ENCODE data around the gene CXCL12. TPM values are rescaled to one million over a fixed set of nuclear protein-coding genes. Genes with fewer than 3 reads are reported as not detected.

Gene CXCL12
- under 1 TPM in 3 of 5 donors, not detected in 2; 0.53 to 0.63 (median 0.58) TPM for total RNA-seq
- 0.20 TPM for total RNA-seq (2013)
- total RNA-seq, result 0 to 0.11 (median 0) reads per million in 29 experiments

- ChIA-PET CTCF (interaction anchor here in 1 of 2 donors (0.7 to 2.2 kb wide), 2 partner anchors 715 to 1270 kb away, joined by 3 to 7 read pairs; no protein-coding TSS in a partner anchor), POLR2A (no interaction called here)
- peak in 1 of 35 experiments; percentile 22 for DNase-seq
- Mint-ChIP-seq H3K4me3 (peak within 1 kb of the TSS in 2 of 3 donors; percentile 34 to 56), H3K27ac (no peak within 1 kb of the TSS), H3K36me3 (no peaks in the 10 kb centered on the region), H3K9me3 (no peaks in the 10 kb centered on the region), H3K4me1 (peaks cover 6 to 9% (median 7%) of the 10 kb centered on the region in 3 donors), H3K27me3 (peaks cover 28 to 45% of the 10 kb centered on the region in 2 donors)
- Histone ChIP-seq H3K27ac (ENCODE audit: low read length) (no peak within 1 kb of the TSS), H3K4me3 (ENCODE audit: control insufficient read depth in 1 of 2, extremely low read depth in 1 of 2, low read length in 1 of 2) (no peak within 1 kb of the TSS), H3K9me3 (no peaks in the 10 kb centered on the region), H3K27me3 (replicated peaks in 1 of 2; ENCODE audit: control insufficient read depth in 2 of 2, extremely low read depth in 1 of 2, insufficient read depth in 2 of 2, low read length in 1 of 2) (peaks cover 10 to 68% of the 10 kb centered on the region in 2 experiments), H3K36me3 (ENCODE audit: control insufficient read depth in 2 of 2, extremely low read depth in 1 of 2, insufficient read depth in 1 of 2, low read length in 1 of 2) (no peaks in the 10 kb centered on the region), H3K4me1 (ENCODE audit: control insufficient read depth in 1 of 2, extremely low read depth in 1 of 2, insufficient read depth in 2 of 2, low read length in 2 of 2) (no peaks in the 10 kb centered on the region)
- WGBS (ENCODE audit: insufficient coverage), result 3% methylated on average over 57 of the region's 75 CpGs
- no peak for ATAC-seq (replicated peaks in 1 of 4)
Observed at GRCh38 chr10:44385026-44385695, at the start of gene CXCL12. Gene CXCL12, minus strand, starts transcription at chr10:44385097. Its CDS starts 92 bp downstream, at chr10:44385005.

- Histone ChIP-seq H3K27me3 (replicated peaks in 1 of 2; ENCODE audit: control insufficient read depth in 2 of 2, extremely low read depth in 1 of 2, insufficient read depth in 2 of 2, low read length in 1 of 2) (peaks cover 0 to 9% of the 10 kb centered on the region in 2 experiments), H3K27ac (ENCODE audit: low read length) (no peak overlapping the region), H3K4me1 (ENCODE audit: control insufficient read depth in 1 of 2, extremely low read depth in 1 of 2, insufficient read depth in 2 of 2, low read length in 2 of 2) (no peaks in the 10 kb centered on the region), H3K36me3 (ENCODE audit: control insufficient read depth in 2 of 2, extremely low read depth in 1 of 2, insufficient read depth in 1 of 2, low read length in 1 of 2) (no peaks in the 10 kb centered on the region), H3K4me3 (ENCODE audit: control insufficient read depth in 1 of 2, extremely low read depth in 1 of 2, low read length in 1 of 2) (no peak overlapping the region), H3K9me3 (no peaks in the 10 kb centered on the region)
- WGBS (ENCODE audit: insufficient coverage), result 93% methylated on average over 2 of the region's 2 CpGs
- ChIA-PET CTCF (no interaction called here), POLR2A (interaction anchor here in 1 of 2 donors (0.6 kb wide), 1 partner anchor 13 kb away, joined by 3 read pairs; no protein-coding TSS in a partner anchor)
- H3K27ac Mint-ChIP-seq, result no peak overlapping the region
- H3K36me3 Mint-ChIP-seq, result no peaks in the 10 kb centered on the region
- ATAC-seq (replicated peaks in 1 of 4), result no peak
- H3K9me3 Mint-ChIP-seq, result peaks cover 5 to 20% (median 12%) of the 10 kb centered on the region in 3 donors
- no peak overlapping the region for H3K4me3 Mint-ChIP-seq
- no peaks in the 10 kb centered on the region for H3K27me3 Mint-ChIP-seq
- DNase-seq, result no peak
- no peaks in the 10 kb centered on the region for H3K4me1 Mint-ChIP-seq
Observed at GRCh38 chr10:44427479-44427878, 42.6 kb upstream of the CXCL12 start.

DNA sequence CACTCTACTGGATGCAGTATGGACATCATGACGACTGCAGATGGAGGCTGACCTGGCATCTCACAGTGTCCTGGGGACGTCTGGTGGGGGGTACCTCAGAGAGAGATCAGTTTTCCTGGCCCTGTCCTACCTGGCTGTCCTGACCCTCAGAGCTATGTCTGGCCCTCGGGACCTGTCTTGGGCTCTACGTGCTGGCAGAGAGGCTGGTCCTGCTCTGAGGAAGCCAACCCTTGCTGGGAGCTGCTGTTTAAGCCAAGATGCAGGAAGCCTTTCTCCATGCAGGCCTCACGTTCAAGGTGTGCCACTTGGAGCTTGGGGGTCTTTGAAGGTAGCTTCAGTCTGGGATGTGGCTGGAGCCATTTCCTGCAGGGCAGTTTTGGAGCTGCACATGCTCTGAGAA is 42.1 kb upstream of the CXCL12 start:
- Histone ChIP-seq H3K27ac (ENCODE audit: low read length) (no peak overlapping the region), H3K4me1 (ENCODE audit: control insufficient read depth in 1 of 2, extremely low read depth in 1 of 2, insufficient read depth in 2 of 2, low read length in 2 of 2) (no peaks in the 10 kb centered on the region), H3K4me3 (ENCODE audit: control insufficient read depth in 1 of 2, extremely low read depth in 1 of 2, low read length in 1 of 2) (no peak overlapping the region), H3K9me3 (no peaks in the 10 kb centered on the region), H3K27me3 (replicated peaks in 1 of 2; ENCODE audit: control insufficient read depth in 2 of 2, extremely low read depth in 1 of 2, insufficient read depth in 2 of 2, low read length in 1 of 2) (peaks cover 0 to 9% of the 10 kb centered on the region in 2 experiments), H3K36me3 (ENCODE audit: control insufficient read depth in 2 of 2, extremely low read depth in 1 of 2, insufficient read depth in 1 of 2, low read length in 1 of 2) (no peaks in the 10 kb centered on the region)
- POLR2A ChIA-PET, result interaction anchor here in 1 of 2 donors (0.6 kb wide), 1 partner anchor 12 kb away, joined by 3 read pairs; no protein-coding TSS in a partner anchor
- CTCF ChIA-PET, result interaction anchor here in 1 of 2 donors (0.6 kb wide), 1 partner anchor 393 kb away, joined by 4 read pairs; no protein-coding TSS in a partner anchor
- WGBS (ENCODE audit: insufficient coverage), result 66% methylated on average over 5 of the region's 5 CpGs
- Mint-ChIP-seq H3K27me3 (no peaks in the 10 kb centered on the region), H3K9me3 (peaks cover 3 to 17% (median 10%) of the 10 kb centered on the region in 3 donors), H3K4me3 (no peak overlapping the region), H3K36me3 (no peaks in the 10 kb centered on the region), H3K27ac (no peak overlapping the region), H3K4me1 (no peaks in the 10 kb centered on the region)
- ATAC-seq (replicated peaks in 1 of 4), result no peak
- DNase-seq, result no peak

GRCh38 chr10:44426247-44427034 is 41.5 kb upstream of the CXCL12 start:
- no peak overlapping the region for H3K4me3 Mint-ChIP-seq
- no peaks in the 10 kb centered on the region for H3K36me3 ChIP-seq (ENCODE audit: control insufficient read depth in 2 of 2, extremely low read depth in 1 of 2, insufficient read depth in 1 of 2, low read length in 1 of 2)
- H3K4me3 ChIP-seq (ENCODE audit: control insufficient read depth in 1 of 2, extremely low read depth in 1 of 2, low read length in 1 of 2), result no peak overlapping the region
- H3K27me3 ChIP-seq (replicated peaks in 1 of 2; ENCODE audit: control insufficient read depth in 2 of 2, extremely low read depth in 1 of 2, insufficient read depth in 2 of 2, low read length in 1 of 2), result peaks cover 0 to 12% of the 10 kb centered on the region in 2 experiments
- H3K27ac Mint-ChIP-seq, result no peak overlapping the region
- ChIA-PET CTCF (interaction anchor here in 1 of 2 donors (0.6 kb wide), 1 partner anchor 393 kb away, joined by 4 read pairs; no protein-coding TSS in a partner anchor), POLR2A (interaction anchor here in 1 of 2 donors (0.6 kb wide), 1 partner anchor 12 kb away, joined by 3 read pairs; no protein-coding TSS in a partner anchor)
- H3K36me3 Mint-ChIP-seq, result no peaks in the 10 kb centered on the region
- DNase-seq, result no peak
- no peak for ATAC-seq (replicated peaks in 1 of 4)
- no peak overlapping the region for H3K27ac ChIP-seq (ENCODE audit: low read length)
- H3K4me1 ChIP-seq (ENCODE audit: control insufficient read depth in 1 of 2, extremely low read depth in 1 of 2, insufficient read depth in 2 of 2, low read length in 2 of 2), result no peaks in the 10 kb centered on the region
- peaks cover 0 to 3% (median 0%) of the 10 kb centered on the region in 3 donors for H3K4me1 Mint-ChIP-seq
- peaks cover 3 to 15% (median 7%) of the 10 kb centered on the region in 3 donors for H3K9me3 Mint-ChIP-seq
- WGBS (ENCODE audit: insufficient coverage), result 76% methylated on average over 4 of the region's 8 CpGs
- H3K27me3 Mint-ChIP-seq, result no peaks in the 10 kb centered on the region
- H3K9me3 ChIP-seq, result no peaks in the 10 kb centered on the region

- H3K4me3 ChIP-seq (ENCODE audit: control insufficient read depth in 1 of 2, extremely low read depth in 1 of 2, low read length in 1 of 2), result no peak overlapping the region
- Mint-ChIP-seq H3K27ac (no peak overlapping the region), H3K36me3 (no peaks in the 10 kb centered on the region), H3K4me3 (no peak overlapping the region), H3K4me1 (peaks cover 0 to 8% (median 0%) of the 10 kb centered on the region in 3 donors), H3K9me3 (peaks cover 0 to 7% (median 0%) of the 10 kb centered on the region in 3 donors), H3K27me3 (no peaks in the 10 kb centered on the region)
- POLR2A ChIA-PET, result no interaction called here
- H3K4me1 ChIP-seq (ENCODE audit: control insufficient read depth in 1 of 2, extremely low read depth in 1 of 2, insufficient read depth in 2 of 2, low read length in 2 of 2), result no peaks in the 10 kb centered on the region
- no peak for DNase-seq
- CTCF ChIA-PET, result no interaction called here
- H3K36me3 ChIP-seq (ENCODE audit: control insufficient read depth in 2 of 2, extremely low read depth in 1 of 2, insufficient read depth in 1 of 2, low read length in 1 of 2), result no peaks in the 10 kb centered on the region
- no peaks in the 10 kb centered on the region for H3K9me3 ChIP-seq
- H3K27me3 ChIP-seq (replicated peaks in 1 of 2; ENCODE audit: control insufficient read depth in 2 of 2, extremely low read depth in 1 of 2, insufficient read depth in 2 of 2, low read length in 1 of 2), result peaks cover 0 to 14% of the 10 kb centered on the region in 2 experiments
- ATAC-seq (replicated peaks in 1 of 4), result no peak
- WGBS (ENCODE audit: insufficient coverage), result 74% methylated on average over 5 of the region's 8 CpGs
- H3K27ac ChIP-seq (ENCODE audit: low read length), result no peak overlapping the region
Observed at GRCh38 chr10:44425466-44425865, 40.6 kb upstream of the CXCL12 start.

- H3K9me3 Mint-ChIP-seq, result peaks cover 0 to 3% (median 0%) of the 10 kb centered on the region in 3 donors
- Histone ChIP-seq H3K4me3 (ENCODE audit: control insufficient read depth in 1 of 2, extremely low read depth in 1 of 2, low read length in 1 of 2) (no peak overlapping the region), H3K27me3 (replicated peaks in 1 of 2; ENCODE audit: control insufficient read depth in 2 of 2, extremely low read depth in 1 of 2, insufficient read depth in 2 of 2, low read length in 1 of 2) (peaks cover 0 to 14% of the 10 kb centered on the region in 2 experiments), H3K9me3 (no peaks in the 10 kb centered on the region), H3K27ac (ENCODE audit: low read length) (no peak overlapping the region), H3K36me3 (ENCODE audit: control insufficient read depth in 2 of 2, extremely low read depth in 1 of 2, insufficient read depth in 1 of 2, low read length in 1 of 2) (no peaks in the 10 kb centered on the region), H3K4me1 (ENCODE audit: control insufficient read depth in 1 of 2, extremely low read depth in 1 of 2, insufficient read depth in 2 of 2, low read length in 2 of 2) (no peaks in the 10 kb centered on the region)
- no peak overlapping the region for H3K27ac Mint-ChIP-seq
- H3K36me3 Mint-ChIP-seq, result no peaks in the 10 kb centered on the region
- 83% methylated on average over 12 of the region's 13 CpGs for WGBS (ENCODE audit: insufficient coverage)
- ATAC-seq (replicated peaks in 1 of 4), result no peak
- H3K27me3 Mint-ChIP-seq, result no peaks in the 10 kb centered on the region
- peaks cover 0 to 13% (median 2%) of the 10 kb centered on the region in 3 donors for H3K4me1 Mint-ChIP-seq
- H3K4me3 Mint-ChIP-seq, result no peak overlapping the region
- CTCF ChIA-PET, result no interaction called here
- DNase-seq, result no peak
- POLR2A ChIA-PET, result no interaction called here
Observed at GRCh38 chr10:44424957-44425356, 40.1 kb upstream of the CXCL12 start.
